Spleen (tissue), 11 donors: Measurements from ENCODE around the gene BRAT1. TPM values are rescaled to one million over a fixed set of nuclear protein-coding genes. Genes with fewer than 3 reads are reported as not detected.

Experiments used
- DNase-seq: peaks from one replicate; pipeline ENCODE4 v3.0.0-alpha.2; 2020
- H3K27ac ChIP-seq, 8 donors: fragments of 200-600 bp; sonication (generic) in 7 of 8; 1 replicate in 4 of 8; 2 replicates in 4 of 8; pipeline versions ENCODE4 v1.5.0 to v1.8.0; 2016 to 2021; ENCODE audit warnings: inconsistent platforms in 4 of 8, mild to moderate bottlenecking in 4 of 8, moderate library complexity in 1 of 8
- H3K27me3 ChIP-seq, 7 donors: fragments of 200-600 bp; sonication (generic) in 6 of 7; replicated peaks in 1 of 7; 1 replicate in 4 of 7; 2 replicates in 3 of 7; pipeline versions ENCODE4 v1.5.0 to v1.8.0; 2016 to 2021; ENCODE audit warnings: inconsistent platforms in 3 of 7, mild to moderate bottlenecking in 1 of 7
- H3K36me3 ChIP-seq, 6 donors: fragments of 200-600 bp; sonication (generic) in 5 of 6; 1 replicate in 4 of 6; 2 replicates in 2 of 6; pipeline versions ENCODE4 v1.5.0 to v1.8.0; 2016 to 2021; ENCODE audit warnings: inconsistent platforms in 2 of 6
- H3K4me1 ChIP-seq, 6 donors: fragments of 200-600 bp; sonication (generic) in 5 of 6; 1 replicate in 3 of 6; 2 replicates in 3 of 6; pipeline versions ENCODE4 v1.5.0 to v1.8.0; 2016 to 2021; ENCODE audit warnings: inconsistent platforms in 3 of 6
- H3K4me3 ChIP-seq, 8 donors: fragments of 200-600 bp; sonication (generic) in 7 of 8; 1 replicate in 4 of 8; 2 replicates in 4 of 8; pipeline versions ENCODE4 v1.5.0 to v1.8.0; 2016 to 2021; ENCODE audit warnings: inconsistent platforms in 4 of 8, mild to moderate bottlenecking in 4 of 8, moderate library complexity in 2 of 8
- H3K9me3 ChIP-seq, 8 donors: fragments of 200-600 bp; sonication (generic) in 7 of 8; 1 replicate in 4 of 8; 2 replicates in 4 of 8; pipeline versions ENCODE4 v1.5.0 to v1.8.0; 2016 to 2021; ENCODE audit warnings: inconsistent platforms in 4 of 8
- POLR2A ChIP-seq, 3 donors: fragments of 450-650 bp; IDR thresholded peaks; one replicate each; pipeline ENCODE4 v1.5.1; 2017; ENCODE audit warnings: antibody characterized with exemption in 3 of 3, mild to moderate bottlenecking in 1 of 3
- POLR2AphosphoS5 ChIP-seq, 3 donors: sonication (generic); formaldehyde crosslinking; IDR thresholded peaks; one replicate each; pipeline ENCODE4 v1.5.1; 2017; ENCODE audit warnings: antibody characterized with exemption in 3 of 3
- WGBS, 5 donors: extraction: QIAGEN DNeasy Blood & Tissue Kit in 3 of 5; methylation state at CpG; one replicate each; pipeline versions ENCODE4 v1.1.5 to v1.1.7; 2013 to 2018; 5-methylcytosine and 5-hydroxymethylcytosine counted together
- intact Hi-C: fragments of 100-400 bp; cut with DNase I; formaldehyde crosslinking; loops from one replicate; pipeline ENCODE4 v1.15.0; 2023; ENCODE audit warnings: low total_unique reads
- polyA plus RNA-seq, 3 donors: library from polyadenylated mRNA; stranded (reverse); fragments of 200-250 nt; gene quantifications; one replicate each; pipeline ENCODE4 v1.2.1, GENCODE V29; 2013
- total RNA-seq, 7 donors: library from RNA; depleted of rRNA in 3 of 7; stranded (reverse); fragments of >200 nt in 3 of 7; fragmentation: NEBNext Ultra II Directional in 4 of 7; extraction: Animal tissue kit (Norgen Biotek cat#: 25700) in 4 of 7; gene quantifications; one replicate each; pipeline versions ENCODE4 v1.1.0 to v1.2.1, GENCODE V29; 2016 to 2021
- TF ChIP-seq, protein P1 (sequence below), 11 experiments: fragments of 200-600 bp in 7 of 11; fragments of 450-650 bp in 4 of 11; sonication (generic) in 4 of 11; IDR thresholded peaks in 8 of 11; conservative IDR thresholded peaks in 3 of 11; 1 replicate in 7 of 11; 2 replicates in 4 of 11; pipeline versions ENCODE4 v1.4.0 to v1.8.0; 2016 to 2021; ENCODE audit warnings: antibody characterized with exemption in 11 of 11, inconsistent platforms in 4 of 11, mild to moderate bottlenecking in 1 of 11
- donor health status: healthy with polysubstance abuse.
- donor health status: DM: no; HTN: no; CAD: no; lungs with moderate emphysema.
- donor health status: DM: no; HTN: no; CAD: no.
- donor health status: Bipolar disorder and iron deficiency.
- donor health status: healthy.
- donor health status: DM: no; HTN: no; CAD: no.
- donor health status: DM: yes; HTN: yes; CAD: no.

BRAT1 gene
- total and polyA plus RNA-seq, 10 donors: 25.3 to 50.9 (median 33.4) TPM

DNA sequence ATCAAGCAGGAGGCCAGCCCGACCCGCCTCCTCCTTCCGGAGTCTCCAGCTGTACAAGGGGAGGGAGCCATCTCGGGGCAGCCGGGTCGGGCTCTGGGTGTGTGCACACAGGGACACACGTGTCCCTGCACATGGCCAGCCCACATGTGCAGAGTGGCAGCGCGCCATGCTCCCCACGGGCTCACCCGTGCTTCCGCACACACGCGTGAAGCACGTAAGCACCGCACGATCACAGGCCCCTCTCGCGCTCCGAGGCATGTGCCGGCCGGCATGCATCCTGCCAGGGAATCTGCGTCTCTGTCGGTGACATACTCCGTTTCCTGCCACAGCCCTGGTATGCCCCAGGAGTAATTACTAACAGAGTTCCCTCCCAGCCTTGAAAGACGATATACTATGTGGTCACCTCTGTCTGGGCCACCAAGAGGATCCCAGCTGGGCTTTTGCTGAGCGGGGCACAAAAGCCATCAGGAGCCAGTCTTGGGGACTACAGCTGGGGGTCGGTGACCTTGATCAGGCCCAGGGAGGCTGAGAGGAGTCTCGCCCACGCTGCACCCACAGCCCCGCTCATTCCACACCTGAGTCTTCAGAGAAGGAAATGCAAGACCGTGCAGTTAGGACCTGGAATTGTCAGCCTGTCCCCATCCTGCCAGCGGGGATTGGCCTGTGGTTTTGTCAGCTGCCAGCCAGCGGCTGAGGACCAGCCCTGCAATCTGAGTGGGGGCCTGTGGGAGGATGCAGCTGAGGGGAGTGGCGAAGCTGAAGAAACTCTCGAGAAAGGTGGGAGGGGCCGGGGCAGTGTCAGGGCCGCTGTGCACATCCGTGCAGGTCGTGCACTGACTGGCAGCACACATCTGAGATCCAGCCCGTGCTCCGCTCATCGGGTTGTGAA, 46.8 kb downstream of the BRAT1 start:
- Histone ChIP-seq H3K4me3 (peak overlapping the region in 5 of 8 donors; percentile 1 to 59 (median 11)), H3K36me3 (no peaks in the 10 kb centered on the region), H3K27me3 (no peaks in the 10 kb centered on the region), H3K27ac (peak overlapping the region; percentile 73 to 97 (median 90)), H3K9me3 (no peaks in the 10 kb centered on the region), H3K4me1 (peaks cover 52 to 70% (median 60%) of the 10 kb centered on the region in 6 donors)
- intact Hi-C loops: no loop called here
- peak; percentile 96 for DNase-seq
- TF ChIP-seq, protein P1, sequence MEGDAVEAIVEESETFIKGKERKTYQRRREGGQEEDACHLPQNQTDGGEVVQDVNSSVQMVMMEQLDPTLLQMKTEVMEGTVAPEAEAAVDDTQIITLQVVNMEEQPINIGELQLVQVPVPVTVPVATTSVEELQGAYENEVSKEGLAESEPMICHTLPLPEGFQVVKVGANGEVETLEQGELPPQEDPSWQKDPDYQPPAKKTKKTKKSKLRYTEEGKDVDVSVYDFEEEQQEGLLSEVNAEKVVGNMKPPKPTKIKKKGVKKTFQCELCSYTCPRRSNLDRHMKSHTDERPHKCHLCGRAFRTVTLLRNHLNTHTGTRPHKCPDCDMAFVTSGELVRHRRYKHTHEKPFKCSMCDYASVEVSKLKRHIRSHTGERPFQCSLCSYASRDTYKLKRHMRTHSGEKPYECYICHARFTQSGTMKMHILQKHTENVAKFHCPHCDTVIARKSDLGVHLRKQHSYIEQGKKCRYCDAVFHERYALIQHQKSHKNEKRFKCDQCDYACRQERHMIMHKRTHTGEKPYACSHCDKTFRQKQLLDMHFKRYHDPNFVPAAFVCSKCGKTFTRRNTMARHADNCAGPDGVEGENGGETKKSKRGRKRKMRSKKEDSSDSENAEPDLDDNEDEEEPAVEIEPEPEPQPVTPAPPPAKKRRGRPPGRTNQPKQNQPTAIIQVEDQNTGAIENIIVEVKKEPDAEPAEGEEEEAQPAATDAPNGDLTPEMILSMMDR (IDR thresholded peaks at IDR 0.05 in 8 of 11, conservative IDR thresholded peaks at IDR 0.05 in 3 of 11): peak in 2 of 11 experiments; percentile 11 to 19
- TF ChIP-seq POLR2AphosphoS5 (IDR thresholded peaks at IDR 0.05): peak; percentile 83 to 84 (median 84)
- TF ChIP-seq POLR2A (IDR thresholded peaks at IDR 0.05): no peak
- WGBS, 5 donors: 8 to 12% (median 11%) methylated on average over 28 to 43 of the region's 43 CpGs

DNA sequence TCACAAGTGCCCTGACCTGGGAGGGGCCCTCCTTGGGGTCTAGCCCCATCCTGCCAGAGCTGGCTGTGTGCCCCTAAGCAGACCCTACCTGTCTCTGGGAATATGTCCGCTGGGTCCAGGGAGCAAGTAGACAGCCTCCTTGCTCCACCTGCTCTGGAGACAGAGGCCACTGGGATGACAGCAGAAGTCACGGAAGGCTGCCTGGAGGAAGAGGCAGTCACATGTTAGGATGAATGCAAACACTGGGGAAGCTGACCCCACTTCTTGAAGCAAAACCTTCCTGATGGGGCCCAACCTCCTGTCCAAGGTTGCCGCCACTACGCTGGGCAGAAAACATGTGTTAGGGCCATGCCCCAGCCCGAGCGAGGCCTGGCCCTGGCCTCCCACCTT, 47.4 kb downstream of the BRAT1 start:
- H3K36me3 ChIP-seq: no peaks in the 10 kb centered on the region
- no peak for DNase-seq
- no peaks in the 10 kb centered on the region for H3K27me3 ChIP-seq
- TF ChIP-seq POLR2A (IDR thresholded peaks at IDR 0.05) (no peak), POLR2AphosphoS5 (IDR thresholded peaks at IDR 0.05) (no peak)
- TF ChIP-seq, protein P1 (IDR thresholded peaks at IDR 0.05 in 8 of 11, conservative IDR thresholded peaks at IDR 0.05 in 3 of 11): no peak
- H3K9me3 ChIP-seq: no peaks in the 10 kb centered on the region
- H3K27ac ChIP-seq: peak overlapping the region; percentile 65 to 97 (median 88)
- peak overlapping the region in 3 of 8 donors; percentile 1 to 59 (median 6) for H3K4me3 ChIP-seq
- WGBS, 5 donors: 55 to 64% (median 63%) methylated on average over 6 of the region's 6 CpGs
- intact Hi-C loops: no loop called here
- peaks cover 52 to 67% (median 56%) of the 10 kb centered on the region in 6 donors for H3K4me1 ChIP-seq

- Histone ChIP-seq H3K36me3 (no peaks in the 10 kb centered on the region), H3K9me3 (no peaks in the 10 kb centered on the region), H3K27me3 (no peaks in the 10 kb centered on the region), H3K4me1 (peaks cover 48 to 62% (median 51%) of the 10 kb centered on the region in 6 donors), H3K27ac (peak overlapping the region in 5 of 8 donors; percentile 86 to 97 (median 91)), H3K4me3 (no peak overlapping the region)
- 78 to 86% (median 85%) methylated on average over 21 to 26 of the region's 26 CpGs for WGBS, 5 donors
- intact Hi-C loops: no loop called here
- DNase-seq: peak; percentile 81
- TF ChIP-seq, protein P1 (IDR thresholded peaks at IDR 0.05 in 8 of 11, conservative IDR thresholded peaks at IDR 0.05 in 3 of 11): no peak
- TF ChIP-seq POLR2A (IDR thresholded peaks at IDR 0.05) (no peak), POLR2AphosphoS5 (IDR thresholded peaks at IDR 0.05) (no peak)
Observed at GRCh38 chr7:2507208-2507916, 48.0 kb downstream of the BRAT1 start.
